ENCODE results near the gene TCP11L2. TPM values are rescaled to one million over a fixed set of nuclear protein-coding genes. Genes with fewer than 3 reads are reported as not detected.
"Not testable (repeated sequence)": the region's sequence is repeated elsewhere in the genome, so short reads cannot be mapped to it uniquely, and the experiment has no call there.

TCP11L2 gene
- total RNA-seq, 1 experiment from 2014 or later, result 8.0 TPM

DNA sequence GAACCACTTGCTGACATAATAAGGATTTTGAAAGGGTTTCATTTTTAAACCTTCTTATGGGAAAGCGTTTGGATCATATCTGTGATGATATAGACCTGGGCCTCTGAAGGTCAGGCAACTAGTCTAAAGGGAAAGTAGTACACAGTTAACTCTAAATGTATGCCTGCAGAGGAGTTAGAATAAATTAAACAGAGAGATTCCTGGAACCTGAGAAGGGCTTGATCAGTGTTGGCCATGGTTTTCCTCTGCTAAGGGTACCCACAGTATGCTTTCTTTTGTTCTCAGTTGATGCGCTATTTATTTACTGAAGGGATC lies 40.6 kb downstream of the TCP11L2 start:
- DNase-seq (ENCODE audit: low spot score), result no peak

- DNase-seq (ENCODE audit: low spot score), result no peak
Measured at GRCh38 chr12:106344131-106344530, 41.6 kb downstream of the TCP11L2 start.

- peak; percentile 71 for DNase-seq (ENCODE audit: low spot score)
Measured at GRCh38 chr12:106345746-106346145, 43.2 kb downstream of the TCP11L2 start.

DNA sequence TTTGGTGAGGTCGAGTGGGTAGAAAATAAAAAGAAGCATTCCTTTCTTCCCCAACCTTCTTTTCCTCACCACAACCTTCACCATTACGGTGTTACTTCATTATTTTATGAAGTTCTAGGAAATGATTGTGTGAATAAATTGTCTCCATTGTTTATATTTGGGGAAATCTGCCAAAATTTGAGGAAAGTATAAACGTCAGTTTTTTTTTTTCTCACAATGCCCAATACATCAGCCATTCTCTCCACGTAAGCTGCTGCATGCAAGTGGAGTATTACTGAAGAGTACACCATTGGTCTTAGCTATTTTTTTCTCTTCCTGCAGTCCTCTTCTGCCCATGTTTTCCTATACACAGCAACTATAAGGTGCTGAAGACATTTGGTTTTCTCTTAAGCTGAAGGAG lies 45.9 kb downstream of the TCP11L2 start:
- no peak for DNase-seq (ENCODE audit: low spot score)

DNA sequence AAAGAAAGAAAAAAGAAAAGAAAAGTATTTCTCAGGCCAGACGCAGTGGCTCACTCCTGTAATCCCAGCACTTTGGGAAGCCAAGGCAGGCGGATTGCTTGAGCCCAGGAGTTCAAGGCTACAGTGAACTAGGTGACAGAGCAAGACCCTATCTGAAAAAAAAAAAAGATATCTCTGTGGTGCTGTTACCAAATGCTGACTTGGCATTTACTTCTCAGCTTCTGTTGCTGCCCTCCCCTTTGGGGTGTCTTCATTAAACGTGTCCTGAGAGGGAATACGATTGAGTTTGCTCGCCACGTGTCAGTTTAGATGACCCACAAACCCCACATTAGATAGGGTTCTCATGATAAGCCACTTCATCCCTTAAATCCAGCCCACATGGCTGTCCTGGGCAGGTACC lies 50.6 kb downstream of the TCP11L2 start:
- no peak for DNase-seq (ENCODE audit: low spot score)

- DNase-seq (ENCODE audit: low spot score), result peak; percentile 96
Measured at GRCh38 chr12:106357549-106358395, 55.2 kb downstream of the TCP11L2 start, which contains the start of gene POLR3B. Gene POLR3B (plus strand): TSS chr12:106357748. CDS start chr12:106357880, 132 bp downstream.

GRCh38 chr12:106358396-106359241 lies 56.1 kb downstream of the TCP11L2 start:
- no peak for DNase-seq (ENCODE audit: low spot score)

- DNase-seq (ENCODE audit: low spot score), result no peak
Measured at GRCh38 chr12:106359646-106360399, 57.3 kb downstream of the TCP11L2 start.

- no peak for DNase-seq (ENCODE audit: low spot score)
Measured at GRCh38 chr12:106360400-106360994, 58.0 kb downstream of the TCP11L2 start.

- DNase-seq (ENCODE audit: low spot score), result no peak
Measured at GRCh38 chr12:106362971-106363370, 60.4 kb downstream of the TCP11L2 start.

- DNase-seq (ENCODE audit: low spot score), result no peak
Measured at GRCh38 chr12:106364261-106364660, 61.7 kb downstream of the TCP11L2 start.

DNA sequence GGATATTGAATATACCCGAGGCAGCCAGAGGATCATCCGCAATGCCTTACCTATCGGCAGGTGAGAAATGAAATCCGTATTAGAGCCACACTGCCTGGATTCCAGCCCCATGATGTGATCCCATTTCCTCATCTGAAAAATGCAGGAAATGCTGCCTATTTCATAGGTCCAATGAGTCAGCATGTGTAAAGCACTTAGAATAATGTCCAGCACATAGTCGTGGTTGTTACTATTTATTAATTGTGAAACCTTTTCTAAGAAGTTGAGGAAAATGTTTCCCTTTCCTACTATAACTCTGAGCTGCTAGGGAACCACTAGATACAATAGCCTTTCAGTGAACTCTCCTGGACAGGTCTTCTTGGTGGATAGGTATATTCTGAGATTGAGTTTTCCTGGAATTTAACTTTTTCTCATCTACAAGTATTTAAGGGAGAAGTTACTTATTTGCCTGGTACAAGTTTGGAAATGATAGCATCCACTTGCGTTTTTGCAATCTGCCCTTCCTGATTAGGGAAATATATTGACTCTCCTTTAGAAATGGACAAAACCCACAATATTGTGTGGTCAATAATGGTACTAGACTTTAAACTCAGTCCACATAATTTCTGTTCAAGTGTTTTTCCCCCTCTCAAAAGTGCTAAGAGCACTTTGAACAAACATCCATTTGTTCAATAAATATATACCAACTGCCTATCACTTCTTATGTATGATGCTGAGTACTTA lies 67.3 kb downstream of the TCP11L2 start:
- no peak for DNase-seq (ENCODE audit: low spot score)

DNA sequence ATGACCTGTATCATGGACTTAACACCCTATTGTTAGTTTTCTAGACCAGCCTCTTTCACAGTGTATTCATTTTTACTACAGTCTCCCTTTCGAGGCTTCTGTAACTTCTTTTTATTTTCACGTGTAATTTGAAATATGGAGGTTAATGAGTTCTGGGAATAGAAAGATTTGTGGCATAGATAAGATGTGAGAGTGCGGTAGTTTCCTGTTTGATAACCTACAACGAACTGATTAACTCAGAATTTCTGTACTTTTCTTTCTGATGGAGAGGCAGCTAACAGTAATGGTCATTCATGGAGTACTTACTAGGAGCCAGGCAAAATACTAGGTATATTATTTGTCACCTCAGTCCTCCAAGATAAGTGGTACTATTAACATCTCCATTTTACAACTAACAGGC lies 76.3 kb downstream of the TCP11L2 start:
- DNase-seq (ENCODE audit: low spot score), result no peak

GRCh38 chr12:106380954-106381353 lies 78.4 kb downstream of the TCP11L2 start:
- DNase-seq (ENCODE audit: low spot score), result no peak

DNA sequence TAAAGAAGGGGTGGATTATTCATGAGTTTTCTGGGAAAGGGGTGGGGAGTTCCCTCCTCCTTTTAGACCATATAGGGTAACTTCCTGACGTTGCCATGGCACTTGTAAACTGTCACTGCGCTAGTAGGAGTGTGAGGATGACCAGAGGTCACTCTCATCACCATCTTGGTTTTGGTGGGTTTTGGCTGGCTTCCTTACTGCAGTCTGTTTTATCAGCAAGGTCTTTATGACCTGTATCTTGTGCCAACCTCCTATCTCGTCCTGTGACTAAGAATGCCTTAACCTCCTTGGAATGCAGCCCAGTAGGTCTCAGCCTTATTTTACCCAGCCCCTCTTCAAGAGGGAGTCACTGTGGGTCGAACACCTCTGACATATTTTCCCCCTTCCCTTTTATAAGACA lies 79.3 kb downstream of the TCP11L2 start:
- DNase-seq (ENCODE audit: low spot score), result not testable (repeated sequence)

GRCh38 chr12:106386813-106387535 lies 84.4 kb downstream of the TCP11L2 start:
- DNase-seq (ENCODE audit: low spot score), result no peak

DNA sequence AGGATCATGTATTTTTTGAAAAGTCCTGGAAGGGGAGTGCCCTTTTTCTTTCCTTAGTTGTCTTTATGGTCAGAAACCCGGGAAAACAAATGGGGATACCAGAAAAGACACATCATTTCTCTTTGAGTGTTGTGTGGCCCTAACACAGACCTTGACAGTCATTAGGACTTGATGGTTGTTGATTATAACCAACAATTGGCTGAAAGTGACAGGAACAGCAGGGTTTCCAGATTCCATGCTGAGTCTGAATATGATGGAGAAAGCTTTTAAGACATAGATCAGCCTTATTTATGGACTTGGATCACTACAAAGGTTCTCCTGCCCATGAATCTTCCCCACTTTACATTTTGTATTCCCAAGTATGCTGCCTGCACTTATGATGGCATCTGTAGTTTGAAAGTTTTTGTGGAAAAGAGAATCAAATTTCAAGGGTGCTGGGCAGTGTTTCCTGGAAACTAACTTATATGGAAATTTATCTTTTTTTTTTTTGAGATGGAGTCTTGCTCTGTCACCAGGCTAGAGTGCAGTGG lies 85.4 kb downstream of the TCP11L2 start:
- no peak for DNase-seq (ENCODE audit: low spot score)

DNA sequence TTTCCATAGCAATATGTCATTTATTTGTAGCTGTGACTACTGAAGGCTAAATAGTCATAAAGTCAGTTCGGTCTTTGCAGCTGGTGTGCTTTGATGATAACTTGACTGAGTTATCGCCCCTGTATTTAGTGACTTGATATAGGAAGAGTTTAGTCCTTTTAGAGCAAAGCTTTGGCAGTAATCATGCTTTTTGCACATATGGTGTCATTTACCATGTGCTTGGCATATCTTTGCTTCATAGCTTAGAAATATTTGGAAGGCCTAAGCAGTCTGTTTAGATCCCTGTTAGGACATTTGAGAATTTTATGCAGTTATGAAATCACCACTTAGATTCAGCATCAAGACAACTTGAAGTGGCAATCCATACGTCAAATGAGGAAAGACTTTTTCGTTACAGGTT lies 86.6 kb downstream of the TCP11L2 start:
- DNase-seq (ENCODE audit: low spot score), result no peak

DNA sequence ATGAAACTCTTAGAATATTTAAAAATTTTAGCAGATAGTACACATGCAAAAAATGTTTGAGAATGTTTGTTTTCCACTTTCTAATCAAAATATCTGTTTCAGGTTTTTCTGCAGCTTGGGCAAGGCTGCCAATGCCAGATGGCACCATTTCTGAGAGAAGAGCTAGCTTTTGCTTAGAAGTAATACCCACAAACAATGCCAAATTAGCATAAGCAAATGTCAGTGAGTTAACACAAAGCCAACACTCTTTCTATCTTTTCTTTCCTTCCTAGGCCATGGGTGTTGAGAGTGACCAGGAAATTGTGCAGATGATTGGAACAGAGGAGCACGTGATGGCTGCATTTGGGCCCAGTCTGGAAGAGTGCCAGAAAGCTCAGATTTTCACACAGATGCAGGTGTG lies 90.2 kb downstream of the TCP11L2 start:
- DNase-seq (ENCODE audit: low spot score), result no peak
